GM12878 (cell line): ENCODE data around the gene LIG3. TPM values are rescaled to one million over a fixed set of nuclear protein-coding genes. Genes with fewer than 3 reads are reported as not detected.

Experiments
- BACH1 ChIP-seq: fragments of 450-650 bp; IDR thresholded peaks from 2 replicates; pipeline ENCODE4 v1.6.1; 2017; ENCODE audit warnings: mild to moderate bottlenecking, borderline replicate concordance
- FOS ChIP-seq: IDR thresholded peaks from 3 replicates; pipeline ENCODE4 v1.6.1; 2011; ENCODE audit warnings: borderline replicate concordance; ENCODE audit not compliant: insufficient read length; ENCODE audit errors: extremely low read depth
- IRF4 ChIP-seq: IDR thresholded peaks from 2 replicates; pipeline ENCODE4 v1.6.1; 2011; ENCODE audit warnings: low read depth, low read length
- JUND ChIP-seq: IDR thresholded peaks from 2 replicates; pipeline ENCODE4 v1.6.1; 2012; ENCODE audit warnings: low read depth, mild to moderate bottlenecking, low read length, improper control_type of control experiment, moderate library complexity
- MXI1 ChIP-seq: fragments of 150-350 bp; IDR thresholded peaks from 2 replicates; pipeline ENCODE4 v1.6.1; 2011; ENCODE audit warnings: low read depth, mild to moderate bottlenecking, inconsistent platforms, low read length, improper control_type of control experiment
- NFXL1 ChIP-seq: fragments of 450-650 bp; IDR thresholded peaks from 2 replicates; pipeline ENCODE4 v1.6.1; 2017; ENCODE audit warnings: antibody characterized with exemption, mild to moderate bottlenecking, borderline replicate concordance
- NRF1 ChIP-seq: conservative IDR thresholded peaks from 2 replicates; pipeline ENCODE4 v1.6.1; 2011; ENCODE audit warnings: mild to moderate bottlenecking, low read depth, low read length, improper control_type of control experiment
- RAD51 ChIP-seq: fragments of 450-650 bp; IDR thresholded peaks from 2 replicates; pipeline ENCODE4 v1.6.1; 2016; ENCODE audit warnings: moderate library complexity, mild to moderate bottlenecking, inconsistent platforms
- RELA ChIP-seq: fragments of 450-650 bp; IDR thresholded peaks from 2 replicates; pipeline ENCODE4 v1.8.0; 2014; ENCODE audit warnings: borderline replicate concordance; ENCODE audit not compliant: partially characterized antibody
- SIN3A ChIP-seq: IDR thresholded peaks from 2 replicates; pipeline ENCODE4 v1.6.1; 2012; ENCODE audit warnings: low read depth, low read length, improper control_type of control experiment
- polyA plus RNA-seq, 11 experiments: library from polyadenylated mRNA; depleted of rRNA in 4 of 11; unstranded in 6 of 11; stranded (reverse) in 5 of 11; fragments of >200 nt; fragmentation: Nextera tagmentation in 4 of 11; fragmentation: Illumina TruSeq in 1 of 11; extraction: Ambion mirVana in 4 of 11; extraction: Trizol in 1 of 11; gene quantifications; 1 replicate in 1 of 11; 2 replicates in 10 of 11; pipeline versions ENCODE4 v1.2.1 to v1.2.3, GENCODE V29; 2011 to 2016; ENCODE audit warnings: inconsistent platforms in 2 of 11, missing spikeins in 2 of 11, low read depth in 1 of 11
- total RNA-seq, 4 experiments: library from RNA; depleted of rRNA in 3 of 4; stranded (reverse); fragments of >200 nt in 3 of 4; fragmentation: Illumina TruSeq in 1 of 4; extraction: Trizol in 1 of 4; gene quantifications; 2 replicates each; pipeline versions ENCODE4 v1.2.1 to v1.2.3, GENCODE V29; 2013 to 2021
- TF ChIP-seq, protein P1 (sequence below): IDR thresholded peaks from 2 replicates; pipeline ENCODE4 v1.6.1; 2012; ENCODE audit warnings: improper control_type of control experiment, low read depth, low read length; ENCODE audit not compliant: insufficient replicate concordance
- TF ChIP-seq, protein P2 (sequence below): IDR thresholded peaks from 2 replicates; pipeline ENCODE4 v1.6.1; 2011; ENCODE audit warnings: low read depth, low read length, improper control_type of control experiment, borderline replicate concordance
- TF ChIP-seq, protein P3 (sequence below): fragments of 150-350 bp; IDR thresholded peaks from 2 replicates; pipeline ENCODE4 v1.6.1; 2014; ENCODE audit warnings: mild to moderate bottlenecking, low read depth, low read length
- TF ChIP-seq, protein P4 (sequence below): fragments of 450-650 bp; formaldehyde crosslinking; IDR thresholded peaks from 2 replicates; pipeline ENCODE4 v1.4.0; 2022; ENCODE audit warnings: mild to moderate bottlenecking, moderate library complexity
- TF ChIP-seq, protein P5 (sequence below): IDR thresholded peaks from 2 replicates; pipeline ENCODE4 v1.6.1; 2011; ENCODE audit warnings: borderline replicate concordance, low read depth, mild to moderate bottlenecking, moderate library complexity, mixed read lengths, low read length; ENCODE audit not compliant: insufficient read depth; ENCODE audit errors: extremely low read length
- TF ChIP-seq, protein P6 (sequence below): fragments of 450-650 bp; conservative IDR thresholded peaks from 2 replicates; pipeline ENCODE4 v1.6.1; 2017; ENCODE audit warnings: mild to moderate bottlenecking, moderate library complexity

The LIG3 gene
- total and polyA plus RNA-seq, 10 of the 15 experiments (the other 5 are each of a cell fraction or from before 2014, with no cell fraction given): 6.5 to 45.4 (median 31.0) TPM

DNA sequence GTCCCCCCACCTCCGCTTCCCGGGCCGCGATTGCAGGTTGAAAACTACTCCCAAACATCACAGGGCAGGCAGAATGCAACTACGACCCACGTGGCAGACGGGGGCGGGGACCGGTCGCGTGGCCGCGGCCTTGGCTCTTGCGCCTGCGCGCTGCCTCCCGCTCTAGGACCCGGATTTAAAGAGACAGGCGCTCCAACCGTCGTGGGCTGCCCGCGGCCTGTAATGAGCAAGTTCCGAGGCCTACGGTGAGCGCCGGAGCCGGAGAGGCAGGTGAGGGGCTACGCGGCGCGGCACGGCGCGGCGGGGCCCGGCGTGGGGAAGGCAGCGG, at the start of gene LIG3 (continued):
- TF ChIP-seq, protein P1, sequence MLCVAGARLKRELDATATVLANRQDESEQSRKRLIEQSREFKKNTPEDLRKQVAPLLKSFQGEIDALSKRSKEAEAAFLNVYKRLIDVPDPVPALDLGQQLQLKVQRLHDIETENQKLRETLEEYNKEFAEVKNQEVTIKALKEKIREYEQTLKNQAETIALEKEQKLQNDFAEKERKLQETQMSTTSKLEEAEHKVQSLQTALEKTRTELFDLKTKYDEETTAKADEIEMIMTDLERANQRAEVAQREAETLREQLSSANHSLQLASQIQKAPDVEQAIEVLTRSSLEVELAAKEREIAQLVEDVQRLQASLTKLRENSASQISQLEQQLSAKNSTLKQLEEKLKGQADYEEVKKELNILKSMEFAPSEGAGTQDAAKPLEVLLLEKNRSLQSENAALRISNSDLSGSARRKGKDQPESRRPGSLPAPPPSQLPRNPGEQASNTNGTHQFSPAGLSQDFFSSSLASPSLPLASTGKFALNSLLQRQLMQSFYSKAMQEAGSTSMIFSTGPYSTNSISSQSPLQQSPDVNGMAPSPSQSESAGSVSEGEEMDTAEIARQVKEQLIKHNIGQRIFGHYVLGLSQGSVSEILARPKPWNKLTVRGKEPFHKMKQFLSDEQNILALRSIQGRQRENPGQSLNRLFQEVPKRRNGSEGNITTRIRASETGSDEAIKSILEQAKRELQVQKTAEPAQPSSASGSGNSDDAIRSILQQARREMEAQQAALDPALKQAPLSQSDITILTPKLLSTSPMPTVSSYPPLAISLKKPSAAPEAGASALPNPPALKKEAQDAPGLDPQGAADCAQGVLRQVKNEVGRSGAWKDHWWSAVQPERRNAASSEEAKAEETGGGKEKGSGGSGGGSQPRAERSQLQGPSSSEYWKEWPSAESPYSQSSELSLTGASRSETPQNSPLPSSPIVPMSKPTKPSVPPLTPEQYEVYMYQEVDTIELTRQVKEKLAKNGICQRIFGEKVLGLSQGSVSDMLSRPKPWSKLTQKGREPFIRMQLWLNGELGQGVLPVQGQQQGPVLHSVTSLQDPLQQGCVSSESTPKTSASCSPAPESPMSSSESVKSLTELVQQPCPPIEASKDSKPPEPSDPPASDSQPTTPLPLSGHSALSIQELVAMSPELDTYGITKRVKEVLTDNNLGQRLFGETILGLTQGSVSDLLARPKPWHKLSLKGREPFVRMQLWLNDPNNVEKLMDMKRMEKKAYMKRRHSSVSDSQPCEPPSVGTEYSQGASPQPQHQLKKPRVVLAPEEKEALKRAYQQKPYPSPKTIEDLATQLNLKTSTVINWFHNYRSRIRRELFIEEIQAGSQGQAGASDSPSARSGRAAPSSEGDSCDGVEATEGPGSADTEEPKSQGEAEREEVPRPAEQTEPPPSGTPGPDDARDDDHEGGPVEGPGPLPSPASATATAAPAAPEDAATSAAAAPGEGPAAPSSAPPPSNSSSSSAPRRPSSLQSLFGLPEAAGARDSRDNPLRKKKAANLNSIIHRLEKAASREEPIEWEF: no peak
- TF ChIP-seq, protein P2, sequence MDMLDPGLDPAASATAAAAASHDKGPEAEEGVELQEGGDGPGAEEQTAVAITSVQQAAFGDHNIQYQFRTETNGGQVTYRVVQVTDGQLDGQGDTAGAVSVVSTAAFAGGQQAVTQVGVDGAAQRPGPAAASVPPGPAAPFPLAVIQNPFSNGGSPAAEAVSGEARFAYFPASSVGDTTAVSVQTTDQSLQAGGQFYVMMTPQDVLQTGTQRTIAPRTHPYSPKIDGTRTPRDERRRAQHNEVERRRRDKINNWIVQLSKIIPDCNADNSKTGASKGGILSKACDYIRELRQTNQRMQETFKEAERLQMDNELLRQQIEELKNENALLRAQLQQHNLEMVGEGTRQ: peak; percentile 82
- no peak for TF ChIP-seq NFXL1
- TF ChIP-seq IRF4: 0 out of 2 replicates have a peak, but pooled peaks have one; percentile 11
- TF ChIP-seq SIN3A: peak; percentile 70
- TF ChIP-seq, protein P3, sequence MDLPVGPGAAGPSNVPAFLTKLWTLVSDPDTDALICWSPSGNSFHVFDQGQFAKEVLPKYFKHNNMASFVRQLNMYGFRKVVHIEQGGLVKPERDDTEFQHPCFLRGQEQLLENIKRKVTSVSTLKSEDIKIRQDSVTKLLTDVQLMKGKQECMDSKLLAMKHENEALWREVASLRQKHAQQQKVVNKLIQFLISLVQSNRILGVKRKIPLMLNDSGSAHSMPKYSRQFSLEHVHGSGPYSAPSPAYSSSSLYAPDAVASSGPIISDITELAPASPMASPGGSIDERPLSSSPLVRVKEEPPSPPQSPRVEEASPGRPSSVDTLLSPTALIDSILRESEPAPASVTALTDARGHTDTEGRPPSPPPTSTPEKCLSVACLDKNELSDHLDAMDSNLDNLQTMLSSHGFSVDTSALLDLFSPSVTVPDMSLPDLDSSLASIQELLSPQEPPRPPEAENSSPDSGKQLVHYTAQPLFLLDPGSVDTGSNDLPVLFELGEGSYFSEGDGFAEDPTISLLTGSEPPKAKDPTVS: no peak
- TF ChIP-seq, protein P4, sequence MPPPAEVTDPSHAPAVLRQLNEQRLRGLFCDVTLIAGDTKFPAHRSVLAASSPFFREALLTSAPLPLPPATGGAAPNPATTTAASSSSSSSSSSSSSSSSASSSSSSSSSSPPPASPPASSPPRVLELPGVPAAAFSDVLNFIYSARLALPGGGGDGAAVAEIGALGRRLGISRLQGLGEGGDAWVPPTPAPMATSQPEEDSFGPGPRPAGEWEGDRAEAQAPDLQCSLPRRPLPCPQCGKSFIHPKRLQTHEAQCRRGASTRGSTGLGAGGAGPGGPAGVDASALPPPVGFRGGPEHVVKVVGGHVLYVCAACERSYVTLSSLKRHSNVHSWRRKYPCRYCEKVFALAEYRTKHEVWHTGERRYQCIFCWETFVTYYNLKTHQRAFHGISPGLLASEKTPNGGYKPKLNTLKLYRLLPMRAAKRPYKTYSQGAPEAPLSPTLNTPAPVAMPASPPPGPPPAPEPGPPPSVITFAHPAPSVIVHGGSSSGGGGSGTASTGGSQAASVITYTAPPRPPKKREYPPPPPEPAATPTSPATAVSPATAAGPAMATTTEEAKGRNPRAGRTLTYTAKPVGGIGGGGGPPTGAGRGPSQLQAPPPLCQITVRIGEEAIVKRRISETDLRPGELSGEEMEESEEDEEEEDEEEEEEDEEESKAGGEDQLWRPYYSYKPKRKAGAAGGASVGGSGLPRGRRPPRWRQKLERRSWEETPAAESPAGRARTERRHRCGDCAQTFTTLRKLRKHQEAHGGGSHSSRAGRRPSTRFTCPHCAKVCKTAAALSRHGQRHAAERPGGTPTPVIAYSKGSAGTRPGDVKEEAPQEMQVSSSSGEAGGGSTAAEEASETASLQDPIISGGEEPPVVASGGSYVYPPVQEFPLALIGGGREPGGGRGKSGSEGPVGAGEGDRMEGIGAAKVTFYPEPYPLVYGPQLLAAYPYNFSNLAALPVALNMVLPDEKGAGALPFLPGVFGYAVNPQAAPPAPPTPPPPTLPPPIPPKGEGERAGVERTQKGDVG: no peak
- TF ChIP-seq, protein P5, sequence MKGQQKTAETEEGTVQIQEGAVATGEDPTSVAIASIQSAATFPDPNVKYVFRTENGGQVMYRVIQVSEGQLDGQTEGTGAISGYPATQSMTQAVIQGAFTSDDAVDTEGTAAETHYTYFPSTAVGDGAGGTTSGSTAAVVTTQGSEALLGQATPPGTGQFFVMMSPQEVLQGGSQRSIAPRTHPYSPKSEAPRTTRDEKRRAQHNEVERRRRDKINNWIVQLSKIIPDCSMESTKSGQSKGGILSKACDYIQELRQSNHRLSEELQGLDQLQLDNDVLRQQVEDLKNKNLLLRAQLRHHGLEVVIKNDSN: peak; percentile 88
- TF ChIP-seq, protein P6, sequence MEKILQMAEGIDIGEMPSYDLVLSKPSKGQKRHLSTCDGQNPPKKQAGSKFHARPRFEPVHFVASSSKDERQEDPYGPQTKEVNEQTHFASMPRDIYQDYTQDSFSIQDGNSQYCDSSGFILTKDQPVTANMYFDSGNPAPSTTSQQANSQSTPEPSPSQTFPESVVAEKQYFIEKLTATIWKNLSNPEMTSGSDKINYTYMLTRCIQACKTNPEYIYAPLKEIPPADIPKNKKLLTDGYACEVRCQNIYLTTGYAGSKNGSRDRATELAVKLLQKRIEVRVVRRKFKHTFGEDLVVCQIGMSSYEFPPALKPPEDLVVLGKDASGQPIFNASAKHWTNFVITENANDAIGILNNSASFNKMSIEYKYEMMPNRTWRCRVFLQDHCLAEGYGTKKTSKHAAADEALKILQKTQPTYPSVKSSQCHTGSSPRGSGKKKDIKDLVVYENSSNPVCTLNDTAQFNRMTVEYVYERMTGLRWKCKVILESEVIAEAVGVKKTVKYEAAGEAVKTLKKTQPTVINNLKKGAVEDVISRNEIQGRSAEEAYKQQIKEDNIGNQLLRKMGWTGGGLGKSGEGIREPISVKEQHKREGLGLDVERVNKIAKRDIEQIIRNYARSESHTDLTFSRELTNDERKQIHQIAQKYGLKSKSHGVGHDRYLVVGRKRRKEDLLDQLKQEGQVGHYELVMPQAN: peak; percentile 15; the same call in 1 of the 2 replicates
- TF ChIP-seq RAD51: peak; percentile 80
- peak; percentile 82 for TF ChIP-seq NRF1
- peak; percentile 99 for TF ChIP-seq MXI1
- no peak for TF ChIP-seq FOS
- TF ChIP-seq RELA: peak; percentile 69
- 0 out of 2 replicates have a peak, but pooled peaks have one; percentile 93 for TF ChIP-seq BACH1
- no peak for TF ChIP-seq JUND
